ENCODE data around the gene C1D. TPM values are rescaled to one million over a fixed set of nuclear protein-coding genes. Genes with fewer than 3 reads are reported as not detected.

The C1D gene
- total and polyA plus RNA-seq, 2 experiments from 2014 or later = 30.1 to 39.7 TPM

DNA sequence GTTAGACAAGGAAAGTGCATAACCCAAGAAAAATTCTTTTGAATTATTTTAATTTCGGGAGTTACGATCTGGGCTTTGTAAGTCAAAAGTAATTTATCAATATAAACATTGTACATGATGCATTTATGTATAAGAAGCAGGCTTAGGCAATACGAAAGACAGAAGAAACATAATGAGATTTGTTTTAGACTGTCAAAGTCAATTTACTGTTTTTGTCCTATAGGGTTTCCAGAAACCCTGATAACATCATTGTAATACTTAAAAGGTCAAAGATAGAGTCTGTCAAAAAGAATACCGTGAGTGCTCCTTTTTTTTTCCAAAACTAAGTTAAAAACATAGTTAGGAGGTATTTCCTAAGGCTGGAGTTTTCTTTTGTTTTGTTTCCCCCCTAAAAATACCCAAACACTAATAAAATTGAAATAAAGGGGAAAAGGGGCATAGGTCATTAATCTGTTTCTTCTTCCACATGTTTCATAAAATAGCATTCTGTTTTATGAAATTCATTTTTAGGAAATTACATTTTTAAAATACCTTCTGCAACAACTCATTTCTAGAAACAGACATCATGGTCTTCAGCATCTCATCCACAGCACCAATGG, 16.1 kb downstream of the C1D start (continued):
- TF ChIP-seq, protein P1, sequence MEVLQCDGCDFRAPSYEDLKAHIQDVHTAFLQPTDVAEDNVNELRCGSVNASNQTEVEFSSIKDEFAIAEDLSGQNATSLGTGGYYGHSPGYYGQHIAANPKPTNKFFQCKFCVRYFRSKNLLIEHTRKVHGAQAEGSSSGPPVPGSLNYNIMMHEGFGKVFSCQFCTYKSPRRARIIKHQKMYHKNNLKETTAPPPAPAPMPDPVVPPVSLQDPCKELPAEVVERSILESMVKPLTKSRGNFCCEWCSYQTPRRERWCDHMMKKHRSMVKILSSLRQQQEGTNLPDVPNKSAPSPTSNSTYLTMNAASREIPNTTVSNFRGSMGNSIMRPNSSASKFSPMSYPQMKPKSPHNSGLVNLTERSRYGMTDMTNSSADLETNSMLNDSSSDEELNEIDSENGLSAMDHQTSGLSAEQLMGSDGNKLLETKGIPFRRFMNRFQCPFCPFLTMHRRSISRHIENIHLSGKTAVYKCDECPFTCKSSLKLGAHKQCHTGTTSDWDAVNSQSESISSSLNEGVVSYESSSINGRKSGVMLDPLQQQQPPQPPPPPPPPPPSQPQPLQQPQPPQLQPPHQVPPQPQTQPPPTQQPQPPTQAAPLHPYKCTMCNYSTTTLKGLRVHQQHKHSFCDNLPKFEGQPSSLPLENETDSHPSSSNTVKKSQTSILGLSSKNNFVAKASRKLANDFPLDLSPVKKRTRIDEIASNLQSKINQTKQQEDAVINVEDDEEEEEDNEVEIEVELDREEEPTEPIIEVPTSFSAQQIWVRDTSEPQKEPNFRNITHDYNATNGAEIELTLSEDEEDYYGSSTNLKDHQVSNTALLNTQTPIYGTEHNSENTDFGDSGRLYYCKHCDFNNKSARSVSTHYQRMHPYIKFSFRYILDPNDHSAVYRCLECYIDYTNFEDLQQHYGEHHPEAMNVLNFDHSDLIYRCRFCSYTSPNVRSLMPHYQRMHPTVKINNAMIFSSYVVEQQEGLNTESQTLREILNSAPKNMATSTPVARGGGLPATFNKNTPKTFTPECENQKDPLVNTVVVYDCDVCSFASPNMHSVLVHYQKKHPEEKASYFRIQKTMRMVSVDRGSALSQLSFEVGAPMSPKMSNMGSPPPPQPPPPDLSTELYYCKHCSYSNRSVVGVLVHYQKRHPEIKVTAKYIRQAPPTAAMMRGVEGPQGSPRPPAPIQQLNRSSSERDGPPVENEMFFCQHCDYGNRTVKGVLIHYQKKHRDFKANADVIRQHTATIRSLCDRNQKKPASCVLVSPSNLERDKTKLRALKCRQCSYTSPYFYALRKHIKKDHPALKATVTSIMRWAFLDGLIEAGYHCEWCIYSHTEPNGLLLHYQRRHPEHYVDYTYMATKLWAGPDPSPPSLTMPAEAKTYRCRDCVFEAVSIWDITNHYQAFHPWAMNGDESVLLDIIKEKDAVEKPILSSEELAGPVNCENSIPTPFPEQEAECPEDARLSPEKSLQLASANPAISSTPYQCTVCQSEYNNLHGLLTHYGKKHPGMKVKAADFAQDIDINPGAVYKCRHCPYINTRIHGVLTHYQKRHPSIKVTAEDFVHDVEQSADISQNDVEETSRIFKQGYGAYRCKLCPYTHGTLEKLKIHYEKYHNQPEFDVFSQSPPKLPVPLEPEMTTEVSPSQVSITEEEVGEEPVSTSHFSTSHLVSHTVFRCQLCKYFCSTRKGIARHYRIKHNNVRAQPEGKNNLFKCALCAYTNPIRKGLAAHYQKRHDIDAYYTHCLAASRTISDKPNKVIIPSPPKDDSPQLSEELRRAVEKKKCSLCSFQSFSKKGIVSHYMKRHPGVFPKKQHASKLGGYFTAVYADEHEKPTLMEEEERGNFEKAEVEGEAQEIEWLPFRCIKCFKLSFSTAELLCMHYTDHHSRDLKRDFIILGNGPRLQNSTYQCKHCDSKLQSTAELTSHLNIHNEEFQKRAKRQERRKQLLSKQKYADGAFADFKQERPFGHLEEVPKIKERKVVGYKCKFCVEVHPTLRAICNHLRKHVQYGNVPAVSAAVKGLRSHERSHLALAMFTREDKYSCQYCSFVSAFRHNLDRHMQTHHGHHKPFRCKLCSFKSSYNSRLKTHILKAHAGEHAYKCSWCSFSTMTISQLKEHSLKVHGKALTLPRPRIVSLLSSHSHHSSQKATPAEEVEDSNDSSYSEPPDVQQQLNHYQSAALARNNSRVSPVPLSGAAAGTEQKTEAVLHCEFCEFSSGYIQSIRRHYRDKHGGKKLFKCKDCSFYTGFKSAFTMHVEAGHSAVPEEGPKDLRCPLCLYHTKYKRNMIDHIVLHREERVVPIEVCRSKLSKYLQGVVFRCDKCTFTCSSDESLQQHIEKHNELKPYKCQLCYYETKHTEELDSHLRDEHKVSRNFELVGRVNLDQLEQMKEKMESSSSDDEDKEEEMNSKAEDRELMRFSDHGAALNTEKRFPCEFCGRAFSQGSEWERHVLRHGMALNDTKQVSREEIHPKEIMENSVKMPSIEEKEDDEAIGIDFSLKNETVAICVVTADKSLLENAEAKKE (CRISPR knock-in tag; IDR thresholded peaks at IDR 0.05) = no peak
- TF ChIP-seq EZH2phosphoT487 (IDR thresholded peaks at IDR 0.05; ENCODE audit: unreplicated experiment) (no peak), ZNF114 (CRISPR knock-in tag; IDR thresholded peaks at IDR 0.05) (no peak)

DNA sequence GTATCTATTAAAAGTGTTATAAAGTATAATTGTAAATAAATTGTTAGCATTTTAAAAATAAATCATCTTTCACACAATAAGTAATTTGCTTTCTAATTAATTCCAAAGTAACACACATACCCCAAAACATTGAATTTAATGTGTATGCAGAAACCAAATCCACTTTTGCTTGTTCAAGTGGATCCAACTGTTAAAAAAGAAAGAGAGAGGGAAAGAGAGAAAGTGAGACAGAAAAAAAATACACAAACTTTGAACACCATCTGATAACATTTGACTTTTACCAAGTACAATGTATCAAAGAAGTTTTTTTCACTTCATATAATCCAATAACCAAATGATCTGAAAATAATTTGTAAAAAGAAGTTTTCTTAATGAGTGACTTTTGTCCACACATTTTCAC, 16.6 kb downstream of the C1D start:
- H3K79me2 ChIP-seq (replicated peaks; ENCODE audit: insufficient read depth) = peaks cover 40% of the 10 kb centered on the region
- H3K27ac ChIP-seq (ENCODE audit: low read depth) = no peak overlapping the region
- H3K27me3 ChIP-seq (ENCODE audit: insufficient read depth) = no peaks in the 10 kb centered on the region
- no peaks in the 10 kb centered on the region for H3K36me3 Mint-ChIP-seq (ENCODE audit: low read depth)
- no peaks in the 10 kb centered on the region for H3K4me1 Mint-ChIP-seq
- H3K36me3 ChIP-seq (ENCODE audit: insufficient read depth) = no peaks in the 10 kb centered on the region
- DNase-seq (ENCODE audit: low spot score) (no peak), ATAC-seq (no peak)
- no peak overlapping the region for H3K4me3 Mint-ChIP-seq
- no peaks in the 10 kb centered on the region for H3K9me2 ChIP-seq (ENCODE audit: insufficient read depth)
- no peak overlapping the region for H3K27ac Mint-ChIP-seq
- H3K9me3 Mint-ChIP-seq = no peaks in the 10 kb centered on the region
- H3F3A ChIP-seq (replicated peaks; ENCODE audit: low read depth) = no peaks in the 10 kb centered on the region
- no peak overlapping the region for H3K4me3 ChIP-seq
- no peaks in the 10 kb centered on the region for H3K4me1 ChIP-seq (ENCODE audit: insufficient read depth)
- no peak overlapping the region for H3K4me2 ChIP-seq
- H4K20me1 ChIP-seq (replicated peaks; ENCODE audit: insufficient read depth) = peaks cover 12% of the 10 kb centered on the region
- H2AFZ ChIP-seq = no peak overlapping the region
- H3K27me3 Mint-ChIP-seq (ENCODE audit: insufficient read depth, low read depth, poor library complexity) = no peaks in the 10 kb centered on the region
- TF ChIP-seq, protein P2, sequence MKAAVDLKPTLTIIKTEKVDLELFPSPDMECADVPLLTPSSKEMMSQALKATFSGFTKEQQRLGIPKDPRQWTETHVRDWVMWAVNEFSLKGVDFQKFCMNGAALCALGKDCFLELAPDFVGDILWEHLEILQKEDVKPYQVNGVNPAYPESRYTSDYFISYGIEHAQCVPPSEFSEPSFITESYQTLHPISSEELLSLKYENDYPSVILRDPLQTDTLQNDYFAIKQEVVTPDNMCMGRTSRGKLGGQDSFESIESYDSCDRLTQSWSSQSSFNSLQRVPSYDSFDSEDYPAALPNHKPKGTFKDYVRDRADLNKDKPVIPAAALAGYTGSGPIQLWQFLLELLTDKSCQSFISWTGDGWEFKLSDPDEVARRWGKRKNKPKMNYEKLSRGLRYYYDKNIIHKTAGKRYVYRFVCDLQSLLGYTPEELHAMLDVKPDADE (IDR thresholded peaks at IDR 0.05) = no peak
- TF ChIP-seq STAT1 (IDR thresholded peaks at IDR 0.05; ENCODE audit: unreplicated experiment) (no peak), POLR2AphosphoS5 (IDR thresholded peaks at IDR 0.05; ENCODE audit: low read depth) (no peak)
- TF ChIP-seq, protein P3, sequence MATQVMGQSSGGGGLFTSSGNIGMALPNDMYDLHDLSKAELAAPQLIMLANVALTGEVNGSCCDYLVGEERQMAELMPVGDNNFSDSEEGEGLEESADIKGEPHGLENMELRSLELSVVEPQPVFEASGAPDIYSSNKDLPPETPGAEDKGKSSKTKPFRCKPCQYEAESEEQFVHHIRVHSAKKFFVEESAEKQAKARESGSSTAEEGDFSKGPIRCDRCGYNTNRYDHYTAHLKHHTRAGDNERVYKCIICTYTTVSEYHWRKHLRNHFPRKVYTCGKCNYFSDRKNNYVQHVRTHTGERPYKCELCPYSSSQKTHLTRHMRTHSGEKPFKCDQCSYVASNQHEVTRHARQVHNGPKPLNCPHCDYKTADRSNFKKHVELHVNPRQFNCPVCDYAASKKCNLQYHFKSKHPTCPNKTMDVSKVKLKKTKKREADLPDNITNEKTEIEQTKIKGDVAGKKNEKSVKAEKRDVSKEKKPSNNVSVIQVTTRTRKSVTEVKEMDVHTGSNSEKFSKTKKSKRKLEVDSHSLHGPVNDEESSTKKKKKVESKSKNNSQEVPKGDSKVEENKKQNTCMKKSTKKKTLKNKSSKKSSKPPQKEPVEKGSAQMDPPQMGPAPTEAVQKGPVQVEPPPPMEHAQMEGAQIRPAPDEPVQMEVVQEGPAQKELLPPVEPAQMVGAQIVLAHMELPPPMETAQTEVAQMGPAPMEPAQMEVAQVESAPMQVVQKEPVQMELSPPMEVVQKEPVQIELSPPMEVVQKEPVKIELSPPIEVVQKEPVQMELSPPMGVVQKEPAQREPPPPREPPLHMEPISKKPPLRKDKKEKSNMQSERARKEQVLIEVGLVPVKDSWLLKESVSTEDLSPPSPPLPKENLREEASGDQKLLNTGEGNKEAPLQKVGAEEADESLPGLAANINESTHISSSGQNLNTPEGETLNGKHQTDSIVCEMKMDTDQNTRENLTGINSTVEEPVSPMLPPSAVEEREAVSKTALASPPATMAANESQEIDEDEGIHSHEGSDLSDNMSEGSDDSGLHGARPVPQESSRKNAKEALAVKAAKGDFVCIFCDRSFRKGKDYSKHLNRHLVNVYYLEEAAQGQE (IDR thresholded peaks at IDR 0.05; ENCODE audit: unreplicated experiment) = no peak

Measured in GM23338 (cell line).